OCI-LY7 (cell line): Measurements from ENCODE around the gene TCTN1. TPM values are rescaled to one million over a fixed set of nuclear protein-coding genes. Genes with fewer than 3 reads are reported as not detected.

Experiments
- BruUV-seq: library from RNA; stranded (reverse); fragments of 400-500 nt; replicated peaks from 2 replicates; lab custom pipeline; 2021; lab: Mats Ljungman, UMichigan
- CTCF ChIA-PET: fragments of 300-600 bp; sonication (Branson Sonifier 250); formaldehyde crosslinking; loops from one replicate; lab custom pipeline; 2022; ENCODE audit warnings: antibody characterized with exemption; ENCODE audit not compliant: unreplicated experiment; lab: Charles Lee
- POLR2A ChIA-PET: fragments of 300-600 bp; sonication (Branson Sonifier 250); formaldehyde crosslinking; loops from one replicate; lab custom pipeline; 2022; ENCODE audit warnings: antibody characterized with exemption; lab: Charles Lee
- DNase-seq: peaks from one replicate; pipeline ENCODE4 v3.0.0-alpha.2; 2015; ENCODE audit warnings: low spot score
- H2AFZ ChIP-seq: fragments of 200-600 bp; sonication (generic), shearing (Covaris generic); 2 replicates; pipeline ENCODE4 v1.6.1; 2014; ENCODE audit warnings: mild to moderate bottlenecking, antibody characterized with exemption, low read length, moderate library complexity
- H3K27ac ChIP-seq: fragments of 200-600 bp; sonication (generic); 2 replicates; pipeline ENCODE4 v1.5.1; 2014; ENCODE audit warnings: mixed run types, low read depth, mild to moderate bottlenecking, moderate library complexity, low read length, inconsistent platforms; ENCODE audit not compliant: poor library complexity, severe bottlenecking
- H3K36me3 ChIP-seq: fragments of 200-600 bp; sonication (generic); 2 replicates; pipeline ENCODE4 v1.6.1; 2014; ENCODE audit warnings: mild to moderate bottlenecking, antibody characterized with exemption, low read length, moderate library complexity, mixed read lengths; ENCODE audit not compliant: insufficient read depth
- H3K4me1 ChIP-seq: fragments of 200-600 bp; sonication (generic); 2 replicates; pipeline ENCODE4 v1.5.1; 2014; ENCODE audit warnings: mild to moderate bottlenecking, low read length; ENCODE audit not compliant: insufficient read depth, poor library complexity, severe bottlenecking
- H3K4me2 ChIP-seq: fragments of 200-600 bp; sonication (generic); 2 replicates; pipeline ENCODE4 v1.6.1; 2014; ENCODE audit warnings: mild to moderate bottlenecking, low read length
- H3K4me3 ChIP-seq: fragments of 200-600 bp; sonication (generic); 2 replicates; pipeline ENCODE4 v1.5.1; 2014; ENCODE audit warnings: mild to moderate bottlenecking, low read depth, low read length; ENCODE audit not compliant: poor library complexity, severe bottlenecking
- H3K79me2 ChIP-seq: fragments of 200-600 bp; sonication (generic); 2 replicates; pipeline ENCODE4 v1.6.1; 2016; ENCODE audit warnings: low read depth, mild to moderate bottlenecking, low read length, moderate library complexity, mixed read lengths; ENCODE audit not compliant: insufficient read depth
- H3K9me2 ChIP-seq: fragments of 200-600 bp; sonication (generic); 2 replicates; pipeline ENCODE4 v1.6.1; 2016; ENCODE audit warnings: mild to moderate bottlenecking, low read length, mixed read lengths; ENCODE audit not compliant: insufficient read depth
- H3K9me3 ChIP-seq: fragments of 200-600 bp; sonication (generic); 2 replicates; pipeline ENCODE4 v1.6.1; 2014; ENCODE audit warnings: mild to moderate bottlenecking, mixed run types, low read length, mixed read lengths
- H4K20me1 ChIP-seq: fragments of 200-600 bp; sonication (generic); 2 replicates; pipeline ENCODE4 v1.6.1; 2014; ENCODE audit warnings: mild to moderate bottlenecking, antibody characterized with exemption, low read length, moderate library complexity, mixed read lengths; ENCODE audit not compliant: insufficient read depth
- EZH2phosphoT487 ChIP-seq: fragments of 200-600 bp; sonication (generic); IDR thresholded peaks from 2 replicates; pipeline ENCODE4 v1.6.1; 2018; ENCODE audit warnings: low read depth, borderline replicate concordance, mild to moderate bottlenecking, mixed run types, antibody characterized with exemption, low read length, moderate library complexity, mixed read lengths
- intact Hi-C: fragments of 100-400 bp; cut with micrococcal nuclease; formaldehyde crosslinking; loops from one replicate; pipeline ENCODE4 v1.10.0; 2022; ENCODE audit not compliant: unreplicated experiment
- total RNA-seq, 2 experiments: library from RNA; depleted of rRNA in 1 of 2; stranded (reverse); fragments of >200 nt in 1 of 2; shearing (Covaris generic) in 1 of 2; gene quantifications; 2 replicates each; pipeline ENCODE4 v1.2.3, GENCODE V29; 2014 to 2022
- TF ChIP-seq, protein P1 (sequence below): fragments of 200-600 bp; sonication (generic); conservative IDR thresholded peaks from 2 replicates; pipeline ENCODE4 v1.5.1; 2014; ENCODE audit warnings: mild to moderate bottlenecking, antibody characterized with exemption, low read length, moderate library complexity, mixed read lengths

TCTN1 gene
- total RNA-seq, 2 experiments from 2014 or later = 8.7 to 19.9 TPM

DNA sequence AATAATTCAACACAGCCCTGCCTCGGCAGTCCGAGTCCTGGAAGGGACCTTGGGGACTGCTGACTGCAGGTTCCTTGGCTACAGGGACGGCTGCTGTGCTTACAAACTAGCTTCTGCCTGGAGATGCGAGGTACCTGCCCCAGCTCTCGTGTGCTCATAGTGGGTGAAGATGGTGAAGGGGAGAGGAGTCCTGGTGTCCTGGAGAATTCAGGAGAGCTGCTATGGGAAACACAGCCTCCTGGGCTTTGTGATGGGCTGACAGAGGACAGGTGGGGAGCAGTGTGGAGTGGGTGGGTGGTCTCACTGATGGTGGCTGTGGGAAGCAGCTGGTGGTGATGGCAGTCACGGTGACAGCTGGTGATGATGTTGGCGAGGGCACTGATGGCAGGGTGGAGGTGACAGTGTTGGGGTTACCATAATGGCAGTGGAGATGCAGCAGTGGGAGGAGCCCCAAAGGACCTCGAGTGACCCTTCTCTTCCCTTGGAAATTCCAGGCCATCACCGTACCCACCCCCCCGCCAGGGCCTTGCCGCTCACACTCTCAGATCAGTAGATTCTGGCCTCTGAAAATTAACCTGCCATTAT lies 42.2 kb downstream of the TCTN1 start:
- Histone ChIP-seq H3K9me3 (no peaks in the 10 kb centered on the region), H2AFZ (no peak overlapping the region), H3K4me3 (no peak overlapping the region), H3K79me2 (no peaks in the 10 kb centered on the region), H3K36me3 (no peaks in the 10 kb centered on the region), H4K20me1 (no peaks in the 10 kb centered on the region), H3K9me2 (no peaks in the 10 kb centered on the region), H3K4me2 (no peak overlapping the region), H3K4me1 (peaks cover 28% of the 10 kb centered on the region), H3K27ac (no peak overlapping the region)
- ChIA-PET POLR2A (interaction anchor here (0.6 to 1.2 kb wide), 5 partner anchors 10 to 256 kb away, joined by 3 to 5 read pairs (median 4); no protein-coding TSS in a partner anchor), CTCF (no interaction called here)
- no TSS peak for BruUV-seq
- DNase-seq = no peak
- intact Hi-C loops = no loop called here
- TF ChIP-seq, protein P1, sequence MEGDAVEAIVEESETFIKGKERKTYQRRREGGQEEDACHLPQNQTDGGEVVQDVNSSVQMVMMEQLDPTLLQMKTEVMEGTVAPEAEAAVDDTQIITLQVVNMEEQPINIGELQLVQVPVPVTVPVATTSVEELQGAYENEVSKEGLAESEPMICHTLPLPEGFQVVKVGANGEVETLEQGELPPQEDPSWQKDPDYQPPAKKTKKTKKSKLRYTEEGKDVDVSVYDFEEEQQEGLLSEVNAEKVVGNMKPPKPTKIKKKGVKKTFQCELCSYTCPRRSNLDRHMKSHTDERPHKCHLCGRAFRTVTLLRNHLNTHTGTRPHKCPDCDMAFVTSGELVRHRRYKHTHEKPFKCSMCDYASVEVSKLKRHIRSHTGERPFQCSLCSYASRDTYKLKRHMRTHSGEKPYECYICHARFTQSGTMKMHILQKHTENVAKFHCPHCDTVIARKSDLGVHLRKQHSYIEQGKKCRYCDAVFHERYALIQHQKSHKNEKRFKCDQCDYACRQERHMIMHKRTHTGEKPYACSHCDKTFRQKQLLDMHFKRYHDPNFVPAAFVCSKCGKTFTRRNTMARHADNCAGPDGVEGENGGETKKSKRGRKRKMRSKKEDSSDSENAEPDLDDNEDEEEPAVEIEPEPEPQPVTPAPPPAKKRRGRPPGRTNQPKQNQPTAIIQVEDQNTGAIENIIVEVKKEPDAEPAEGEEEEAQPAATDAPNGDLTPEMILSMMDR = no peak
- TF ChIP-seq EZH2phosphoT487 = no peak

DNA sequence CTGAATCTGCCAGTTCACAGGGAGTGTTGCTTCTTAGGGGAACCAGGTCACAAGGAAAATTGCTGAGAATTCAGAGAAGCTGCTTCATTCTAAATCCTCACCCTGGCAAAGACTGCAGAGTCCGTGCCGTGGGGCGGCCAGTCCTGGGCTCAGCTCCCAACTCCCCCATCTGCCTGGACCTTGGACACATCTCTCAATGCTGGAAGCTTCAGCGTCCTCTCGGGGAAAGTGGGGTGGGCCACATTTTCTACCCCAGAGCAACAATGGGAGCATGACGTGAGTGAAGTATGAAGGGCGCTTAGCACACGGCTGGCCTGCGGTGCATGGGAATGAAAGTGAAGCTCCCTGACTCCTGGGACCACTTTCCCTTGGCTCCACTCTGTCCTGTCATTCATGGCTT lies 43.8 kb downstream of the TCTN1 start:
- Histone ChIP-seq H3K4me2 (no peak overlapping the region), H4K20me1 (no peaks in the 10 kb centered on the region), H3K79me2 (no peaks in the 10 kb centered on the region), H3K4me3 (no peak overlapping the region), H3K4me1 (peaks cover 39% of the 10 kb centered on the region), H3K36me3 (no peaks in the 10 kb centered on the region), H3K27ac (no peak overlapping the region), H3K9me2 (no peaks in the 10 kb centered on the region), H2AFZ (no peak overlapping the region), H3K9me3 (no peaks in the 10 kb centered on the region)
- CTCF ChIA-PET = no interaction called here
- POLR2A ChIA-PET = interaction anchor here (0.9 kb wide), 1 partner anchor 10 kb away, joined by 3 read pairs; no protein-coding TSS in a partner anchor
- no peak for DNase-seq
- no TSS peak for BruUV-seq
- TF ChIP-seq, protein P1 = no peak
- TF ChIP-seq EZH2phosphoT487 = no peak
- intact Hi-C loops = no loop called here

DNA sequence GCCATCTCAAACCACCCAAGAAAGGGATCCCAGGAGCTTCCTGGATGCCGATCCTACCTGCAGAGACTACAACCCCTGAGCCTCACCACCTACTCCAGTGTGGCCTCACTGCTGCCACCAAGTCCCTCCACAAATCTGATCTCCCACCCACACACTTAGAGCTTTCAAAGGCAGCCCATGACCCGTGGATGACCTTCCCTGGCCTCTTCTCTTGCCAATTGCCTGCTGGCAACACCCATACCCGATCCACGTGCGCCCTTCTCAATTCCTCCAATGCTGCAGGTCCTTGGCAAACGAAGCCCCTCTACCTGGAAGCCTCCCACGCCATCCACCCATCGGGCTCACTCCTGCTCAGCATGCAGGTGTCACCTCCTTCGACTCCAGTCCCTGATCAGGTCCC lies 44.3 kb downstream of the TCTN1 start:
- no peaks in the 10 kb centered on the region for H3K79me2 ChIP-seq
- POLR2A ChIA-PET = interaction anchor here (0.6 to 0.9 kb wide), 2 partner anchors 11 to 68 kb away, joined by 3 read pairs; no protein-coding TSS in a partner anchor
- peaks cover 36% of the 10 kb centered on the region for H3K4me1 ChIP-seq
- no peak overlapping the region for H3K27ac ChIP-seq
- BruUV-seq = no TSS peak
- no peaks in the 10 kb centered on the region for H3K36me3 ChIP-seq
- CTCF ChIA-PET = interaction anchor here (0.5 kb wide), 1 partner anchor 54 kb away, joined by 7 read pairs; no protein-coding TSS in a partner anchor
- intact Hi-C loops = no loop called here
- no peak overlapping the region for H2AFZ ChIP-seq
- no peak for TF ChIP-seq EZH2phosphoT487
- TF ChIP-seq, protein P1 = no peak
- no peak overlapping the region for H3K4me3 ChIP-seq
- H3K9me3 ChIP-seq = no peaks in the 10 kb centered on the region
- H4K20me1 ChIP-seq = no peaks in the 10 kb centered on the region
- H3K9me2 ChIP-seq = no peaks in the 10 kb centered on the region
- H3K4me2 ChIP-seq = no peak overlapping the region
- DNase-seq = no peak
